Glutamatergic neuron (in vitro differentiated cells): Measurements from ENCODE around the gene S100A11. TPM values are rescaled to one million over a fixed set of nuclear protein-coding genes. Genes with fewer than 3 reads are reported as not detected.

Experiments used
- DNase-seq: peaks from one replicate; pipeline ENCODE4 v3.0.0; 2022
- H3K27ac Mint-ChIP-seq: one replicate; pipeline ENCODE4 v1.8.0; 2020; ENCODE audit warnings: mild to moderate bottlenecking, mixed read lengths, inconsistent platforms; ENCODE audit not compliant: unreplicated experiment
- H3K27me3 Mint-ChIP-seq: one replicate; pipeline ENCODE4 v1.8.0; 2020; ENCODE audit warnings: mild to moderate bottlenecking, moderate library complexity, mixed read lengths, inconsistent platforms; ENCODE audit not compliant: unreplicated experiment
- H3K36me3 Mint-ChIP-seq: one replicate; pipeline ENCODE4 v1.8.0; 2020; ENCODE audit warnings: mild to moderate bottlenecking, mixed read lengths, inconsistent platforms; ENCODE audit not compliant: unreplicated experiment
- H3K4me1 Mint-ChIP-seq: one replicate; pipeline ENCODE4 v1.8.0; 2020; ENCODE audit warnings: mild to moderate bottlenecking, low read depth, mixed read lengths, inconsistent platforms; ENCODE audit not compliant: unreplicated experiment
- H3K4me3 Mint-ChIP-seq: one replicate; pipeline ENCODE4 v1.8.0; 2020; ENCODE audit warnings: mild to moderate bottlenecking, mixed read lengths, inconsistent platforms; ENCODE audit not compliant: unreplicated experiment
- H3K9me3 Mint-ChIP-seq: one replicate; pipeline ENCODE4 v1.8.0; 2020; ENCODE audit warnings: mild to moderate bottlenecking, moderate library complexity, mixed read lengths, inconsistent platforms; ENCODE audit not compliant: unreplicated experiment
- CTCF ChIP-seq: fragments of 200-600 bp; sonication (generic); IDR thresholded peaks from one replicate; pipeline ENCODE4 v1.5.0; 2021; ENCODE audit not compliant: partially characterized antibody, unreplicated experiment
- total RNA-seq: library from RNA; stranded (reverse); fragmentation: NEBNext Ultra II Directional; extraction: Animal tissue kit (Norgen Biotek cat#: 25700); gene quantifications from one replicate; pipeline ENCODE4 v1.2.1, GENCODE V29; 2021; ENCODE audit not compliant: unreplicated experiment

Gene S100A11
- total RNA-seq, 1 donor from 2014 or later, result 45.1 TPM

GRCh38 chr1:152048416-152049009 is 11.7 kb upstream of the S100A11 start:
- DNase-seq, result no peak
- H3K9me3 Mint-ChIP-seq, result peaks cover 6% of the 10 kb centered on the region
- peaks cover 24% of the 10 kb centered on the region for H3K4me1 Mint-ChIP-seq
- H3K27ac Mint-ChIP-seq, result peak overlapping the region; percentile 99
- H3K36me3 Mint-ChIP-seq, result no peaks in the 10 kb centered on the region
- TF ChIP-seq CTCF, result no peak
- H3K27me3 Mint-ChIP-seq, result peaks cover 7% of the 10 kb centered on the region
- H3K4me3 Mint-ChIP-seq, result peak overlapping the region; percentile 84

DNA sequence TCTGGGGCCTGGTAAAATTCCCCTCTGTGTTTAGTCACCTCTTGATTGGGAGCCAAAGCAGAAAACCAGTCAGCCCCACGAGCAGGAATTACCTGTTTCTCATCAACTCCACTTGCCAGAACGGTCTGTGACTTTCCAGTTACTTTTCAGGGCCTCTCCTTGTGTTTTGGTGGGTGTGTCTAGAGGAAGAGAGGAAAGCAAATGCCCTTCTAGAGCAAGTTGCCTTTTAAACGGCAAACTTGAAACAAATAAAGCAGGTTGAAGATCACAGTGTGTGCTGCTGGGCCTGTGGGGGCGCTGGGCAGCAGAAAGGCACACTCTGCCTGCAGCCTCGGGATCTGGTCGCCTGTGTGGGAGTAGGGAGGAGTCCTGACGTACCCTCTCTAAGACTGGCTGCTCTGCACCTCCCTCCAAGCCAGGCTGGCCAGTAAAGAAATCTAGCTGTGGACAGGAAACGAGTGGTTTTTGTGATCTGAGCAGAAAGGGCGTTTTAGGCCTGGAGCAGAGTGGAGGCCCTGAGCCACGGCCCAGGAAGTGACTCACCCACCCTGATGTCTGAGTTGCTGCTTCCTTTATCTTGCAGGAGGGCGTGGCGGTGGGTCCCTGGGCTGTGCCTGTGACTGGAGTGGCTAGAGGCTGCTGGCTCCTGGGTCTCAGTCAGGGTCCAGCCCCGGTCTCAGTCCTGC is 11.1 kb upstream of the S100A11 start:
- TF ChIP-seq CTCF, result peak; percentile 20
- Mint-ChIP-seq H3K36me3 (no peaks in the 10 kb centered on the region), H3K4me1 (peaks cover 19% of the 10 kb centered on the region), H3K9me3 (peaks cover 2% of the 10 kb centered on the region), H3K27ac (peak overlapping the region; percentile 99), H3K4me3 (peak overlapping the region; percentile 84), H3K27me3 (peaks cover 4% of the 10 kb centered on the region)
- DNase-seq, result peak; percentile 82

DNA sequence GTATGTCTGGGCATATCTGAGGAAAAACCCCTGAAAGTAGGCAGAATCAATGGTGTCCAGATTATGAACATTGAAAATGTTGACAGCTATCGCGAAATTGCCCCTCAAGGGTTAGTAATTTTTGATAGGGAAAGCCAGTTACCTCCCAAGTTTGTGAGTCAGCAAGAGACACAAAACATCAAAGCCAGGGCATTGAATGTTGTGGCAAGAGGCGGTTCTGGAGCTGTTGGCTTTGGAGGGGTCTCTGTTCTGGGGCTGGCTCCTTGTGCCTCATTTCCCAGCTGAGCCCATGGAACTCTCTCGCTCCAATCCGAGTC is 10.6 kb upstream of the S100A11 start:
- peaks cover 13% of the 10 kb centered on the region for H3K4me1 Mint-ChIP-seq
- peaks cover 2% of the 10 kb centered on the region for H3K9me3 Mint-ChIP-seq
- DNase-seq, result no peak
- H3K27ac Mint-ChIP-seq, result no peak overlapping the region
- peaks cover 4% of the 10 kb centered on the region for H3K27me3 Mint-ChIP-seq
- no peak for TF ChIP-seq CTCF
- no peaks in the 10 kb centered on the region for H3K36me3 Mint-ChIP-seq
- peak overlapping the region; percentile 84 for H3K4me3 Mint-ChIP-seq

GRCh38 chr1:152044386-152044785 is 7.6 kb upstream of the S100A11 start:
- H3K4me1 Mint-ChIP-seq, result peaks cover 11% of the 10 kb centered on the region
- DNase-seq, result no peak
- H3K27ac Mint-ChIP-seq, result no peak overlapping the region
- TF ChIP-seq CTCF, result no peak
- H3K9me3 Mint-ChIP-seq, result peaks cover 2% of the 10 kb centered on the region
- peaks cover 4% of the 10 kb centered on the region for H3K27me3 Mint-ChIP-seq
- H3K4me3 Mint-ChIP-seq, result no peak overlapping the region
- H3K36me3 Mint-ChIP-seq, result no peaks in the 10 kb centered on the region

DNA sequence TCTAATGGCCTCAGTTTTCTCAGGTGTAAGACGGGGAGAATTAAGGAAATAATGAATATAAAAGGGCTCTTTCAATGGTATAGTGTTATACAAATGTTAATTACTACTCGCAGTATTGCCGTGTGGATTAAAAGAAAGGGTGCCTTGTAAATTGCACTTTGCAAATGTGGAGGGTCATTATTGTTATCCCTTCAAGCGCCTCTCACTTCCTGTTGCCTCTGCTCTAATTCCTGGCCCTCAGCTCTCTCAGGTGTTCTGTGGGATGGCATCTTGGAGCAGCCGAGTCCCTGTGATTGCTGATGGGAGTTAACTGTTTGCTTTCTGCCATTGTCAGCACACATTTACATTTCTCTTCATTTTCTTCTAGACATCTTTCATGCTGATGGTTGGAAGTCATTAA is 7.1 kb upstream of the S100A11 start:
- H3K9me3 Mint-ChIP-seq, result peaks cover 2% of the 10 kb centered on the region
- H3K27ac Mint-ChIP-seq, result no peak overlapping the region
- H3K36me3 Mint-ChIP-seq, result no peaks in the 10 kb centered on the region
- H3K4me3 Mint-ChIP-seq, result no peak overlapping the region
- peaks cover 11% of the 10 kb centered on the region for H3K4me1 Mint-ChIP-seq
- peaks cover 4% of the 10 kb centered on the region for H3K27me3 Mint-ChIP-seq
- DNase-seq, result no peak
- no peak for TF ChIP-seq CTCF
